ENCODE measurements around the gene CYB5B. TPM values are rescaled to one million over a fixed set of nuclear protein-coding genes. Genes with fewer than 3 reads are reported as not detected.
A peak's percentile ranks its signal among the peaks of the same experiment; 100 is the strongest.

The CYB5B gene
- total and polyA plus RNA-seq, 2 donors (not counting 1 experiment from before 2014, with no cell fraction given) = 87.4 to 220 TPM

DNA sequence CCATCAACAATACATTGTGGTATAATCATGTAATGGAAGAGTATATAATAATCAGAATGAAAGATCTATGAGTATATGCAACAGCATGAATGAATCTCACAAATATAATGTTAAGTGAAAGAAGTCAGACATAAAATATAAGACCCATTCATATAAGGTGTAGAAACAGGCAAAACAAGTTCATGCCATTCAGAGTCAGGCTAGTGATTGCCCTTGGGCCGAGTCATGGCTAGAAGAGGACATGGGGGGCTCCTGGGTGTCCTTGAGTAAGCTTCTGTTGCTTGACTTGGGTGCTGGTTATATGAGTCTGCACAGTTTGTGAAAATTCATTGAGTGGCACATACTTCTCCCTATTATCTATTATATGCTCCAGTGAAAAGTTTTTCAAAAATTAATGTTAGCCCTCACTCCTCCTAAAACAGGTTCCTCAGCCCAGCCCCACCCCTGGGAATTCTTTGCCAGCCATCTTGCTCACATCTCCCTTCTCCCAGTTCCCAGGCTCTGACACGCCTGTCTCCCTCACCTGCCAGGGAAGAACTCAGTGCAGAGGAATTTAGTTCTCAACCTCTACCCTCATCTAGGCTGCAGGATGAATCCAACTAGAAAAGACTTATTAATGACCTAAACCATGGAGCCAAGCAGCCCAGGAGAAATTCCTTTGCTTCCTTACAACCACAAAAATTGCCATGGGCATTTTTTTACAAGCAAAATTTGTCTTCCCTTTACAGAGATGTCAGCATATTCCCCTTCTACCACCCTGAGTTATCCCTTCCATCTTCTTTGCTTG lies 89.0 kb downstream of the CYB5B start:
- DNase-seq (ENCODE audit: low read depth in 2 of 2) = peak in 1 of 2 donors; percentile 94
- no peaks in the 10 kb centered on the region for H3K9me3 ChIP-seq (ENCODE audit: control insufficient read depth, insufficient read depth, low read depth, low read length)
- no peaks in the 10 kb centered on the region for H4K20me1 ChIP-seq (ENCODE audit: control insufficient read depth, extremely low read depth, insufficient read depth, low read length)
- no peak overlapping the region for H3K4me2 ChIP-seq (ENCODE audit: extremely low read depth, insufficient read depth, low read length)
- no peaks in the 10 kb centered on the region for H3K36me3 ChIP-seq (ENCODE audit: control insufficient read depth, insufficient read depth, low read length)
- no peak overlapping the region for H3K27ac ChIP-seq (ENCODE audit: insufficient read depth, low read length)
- no peaks in the 10 kb centered on the region for H3K4me1 ChIP-seq (ENCODE audit: control insufficient read depth, extremely low read depth, insufficient read depth, low read length)
- no peak overlapping the region for H3K9ac ChIP-seq (ENCODE audit: insufficient read depth, low read length)
- no peak for TF ChIP-seq CTCF (conservative IDR thresholded peaks at IDR 0.05 in 1 of 2, IDR thresholded peaks at IDR 0.05 in 1 of 2; ENCODE audit: low read depth in 1 of 2, low read length in 2 of 2)
- no peak for TF ChIP-seq EZH2 (IDR thresholded peaks at IDR 0.05; ENCODE audit: low read length, missing control alignments)
- no peaks in the 10 kb centered on the region for H3K27me3 ChIP-seq (ENCODE audit: control insufficient read depth, insufficient read depth, low read length)
- H3K79me2 ChIP-seq (ENCODE audit: control insufficient read depth, insufficient read depth, low read length) = no peaks in the 10 kb centered on the region
- no peak overlapping the region for H3K4me3 ChIP-seq (replicated peaks in 1 of 4; ENCODE audit: control extremely low read depth in 1 of 4, insufficient read depth in 1 of 4, low read depth in 3 of 4, low read length in 4 of 4)
- no peak overlapping the region for H2AFZ ChIP-seq (ENCODE audit: low read length)

GRCh38 chr16:69514356-69514755 lies 89.9 kb downstream of the CYB5B start:
- H3K27ac ChIP-seq (ENCODE audit: insufficient read depth, low read length) = no peak overlapping the region
- no peaks in the 10 kb centered on the region for H3K79me2 ChIP-seq (ENCODE audit: control insufficient read depth, insufficient read depth, low read length)
- no peaks in the 10 kb centered on the region for H3K9me3 ChIP-seq (ENCODE audit: control insufficient read depth, insufficient read depth, low read depth, low read length)
- no peak overlapping the region for H2AFZ ChIP-seq (ENCODE audit: low read length)
- no peak overlapping the region for H3K4me2 ChIP-seq (ENCODE audit: extremely low read depth, insufficient read depth, low read length)
- no peaks in the 10 kb centered on the region for H3K36me3 ChIP-seq (ENCODE audit: control insufficient read depth, insufficient read depth, low read length)
- H3K27me3 ChIP-seq (ENCODE audit: control insufficient read depth, insufficient read depth, low read length) = no peaks in the 10 kb centered on the region
- no peaks in the 10 kb centered on the region for H3K4me1 ChIP-seq (ENCODE audit: control insufficient read depth, extremely low read depth, insufficient read depth, low read length)
- no peak for DNase-seq (ENCODE audit: low read depth in 2 of 2)
- TF ChIP-seq EZH2 (IDR thresholded peaks at IDR 0.05; ENCODE audit: low read length, missing control alignments) = no peak
- TF ChIP-seq CTCF (conservative IDR thresholded peaks at IDR 0.05 in 1 of 2, IDR thresholded peaks at IDR 0.05 in 1 of 2; ENCODE audit: low read depth in 1 of 2, low read length in 2 of 2) = no peak
- no peak overlapping the region for H3K4me3 ChIP-seq (replicated peaks in 1 of 4; ENCODE audit: control extremely low read depth in 1 of 4, insufficient read depth in 1 of 4, low read depth in 3 of 4, low read length in 4 of 4)
- H4K20me1 ChIP-seq (ENCODE audit: control insufficient read depth, extremely low read depth, insufficient read depth, low read length) = no peaks in the 10 kb centered on the region
- no peak overlapping the region for H3K9ac ChIP-seq (ENCODE audit: insufficient read depth, low read length)

Other genes with a start within 250 kb of the CYB5B start
- 39.5 and 63.3 TPM in 2 replicates for gene SNTB2, start 237.5 kb upstream of the CYB5B start, total RNA-seq
- 45.3 and 51.8 TPM in 2 replicates for gene SNTB2, start 237.5 kb upstream of the CYB5B start, polyA plus RNA-seq
- 30.0 and 39.8 TPM in 2 replicates for gene VPS4A, start 113.3 kb upstream of the CYB5B start, total RNA-seq
- gene VPS4A, start 113.3 kb upstream of the CYB5B start, polyA plus RNA-seq = 14.5 and 18.4 TPM in 2 replicates
- 13.4 and 14.4 TPM in 2 replicates for gene PDF, start 94.0 kb upstream of the CYB5B start, total RNA-seq
- 8.7 and 9.2 TPM in 2 replicates for gene PDF, start 94.0 kb upstream of the CYB5B start, polyA plus RNA-seq
- gene COG8, start 85.1 kb upstream of the CYB5B start, total RNA-seq = 29.2 and 31.1 TPM in 2 replicates
- 20.0 and 26.4 TPM in 2 replicates for gene COG8, start 85.1 kb upstream of the CYB5B start, polyA plus RNA-seq
- gene NIP7, start 84.8 kb upstream of the CYB5B start, total RNA-seq = 20.0 and 28.2 TPM in 2 replicates
- 13.3 and 19.7 TPM in 2 replicates for gene NIP7, start 84.8 kb upstream of the CYB5B start, polyA plus RNA-seq
- not detected in 2 replicates for gene TMED6, start 72.8 kb upstream of the CYB5B start, total RNA-seq
- 0.08 TPM in 1 of 2 replicates, not detected in the other for gene TMED6, start 72.8 kb upstream of the CYB5B start, polyA plus RNA-seq
- gene TERF2, start 38.6 kb upstream of the CYB5B start, total RNA-seq = 9.8 and 16.3 TPM in 2 replicates
- gene TERF2, start 38.6 kb upstream of the CYB5B start, polyA plus RNA-seq = 18.8 and 22.9 TPM in 2 replicates
- gene NFAT5, start 141.3 kb downstream of the CYB5B start, total RNA-seq = 15.7 and 33.4 TPM in 2 replicates
- gene NFAT5, start 141.3 kb downstream of the CYB5B start, polyA plus RNA-seq = 24.7 and 39.4 TPM in 2 replicates

Data from fibroblast of lung (primary cell).